ENCODE data around the gene SLIT3. TPM values are rescaled to one million over a fixed set of nuclear protein-coding genes. Genes with fewer than 3 reads are reported as not detected.

Gene SLIT3
- total and polyA plus RNA-seq, 10 of the 15 experiments (the other 5 are each of a cell fraction or from before 2014, with no cell fraction given) = 0.05 TPM; not detected in 9

- BruUV-seq (replicated peaks) = no TSS peak
- POLR2A ChIA-PET = no interaction called here
- Histone ChIP-seq H3K4me1 (ENCODE audit: control insufficient read depth, insufficient read depth, low read length) (no peaks in the 10 kb centered on the region), H2AFZ (ENCODE audit: control insufficient read depth, low read depth, low read length) (no peak overlapping the region), H3K36me3 (ENCODE audit: control insufficient read depth in 2 of 2, insufficient read depth in 2 of 2, low read length in 1 of 2) (no peaks in the 10 kb centered on the region), H3K9ac (ENCODE audit: control insufficient read depth, insufficient read depth, low read length) (no peak overlapping the region), H3K27me3 (replicated peaks in 1 of 2; ENCODE audit: control insufficient read depth in 2 of 2, insufficient read depth in 2 of 2, low read length in 1 of 2) (no peaks in the 10 kb centered on the region; a peak in 2 of 4 replicates), H3K4me3 (no peak overlapping the region), H3K27ac (ENCODE audit: control insufficient read depth, insufficient read depth) (no peak overlapping the region), H3K4me2 (ENCODE audit: control insufficient read depth, insufficient read depth) (no peak overlapping the region), H4K20me1 (ENCODE audit: control insufficient read depth, insufficient read depth) (no peaks in the 10 kb centered on the region), H3K79me2 (ENCODE audit: control insufficient read depth, insufficient read depth, low read length) (no peaks in the 10 kb centered on the region), H3K9me3 (replicated peaks; ENCODE audit: control insufficient read depth, insufficient read depth, low read length) (no peaks in the 10 kb centered on the region)
- FAIRE-seq = no peak
- no peak for ATAC-seq
- TF ChIP-seq PAX5 (IDR thresholded peaks at IDR 0.05; ENCODE audit: borderline replicate concordance, low read depth, low read length) (no peak), KAT2A (conservative IDR thresholded peaks at IDR 0.05; ENCODE audit: control insufficient read depth, low read depth, low read length) (no peak), NR2C1 (IDR thresholded peaks at IDR 0.05) (no peak), SUZ12 (IDR thresholded peaks at IDR 0.05; ENCODE audit: unreplicated experiment) (no peak), USF1 (IDR thresholded peaks at IDR 0.05; ENCODE audit: borderline replicate concordance, extremely low read length, insufficient read depth, low read depth, low read length) (no peak), ATF7 (IDR thresholded peaks at IDR 0.05; ENCODE audit: low read depth) (no peak), SUPT20H (IDR thresholded peaks at IDR 0.05; ENCODE audit: borderline replicate concordance, control insufficient read depth, low read depth, low read length) (no peak), MTA2 (IDR thresholded peaks at IDR 0.05; ENCODE audit: low read depth) (no peak), ZNF592 (IDR thresholded peaks at IDR 0.05) (no peak), ZNF384 (IDR thresholded peaks at IDR 0.05; ENCODE audit: borderline replicate concordance, low read depth, low read length) (no peak), RFX5 (IDR thresholded peaks at IDR 0.05; ENCODE audit: low read depth, low read length) (no peak), CHD2 (IDR thresholded peaks at IDR 0.05; ENCODE audit: borderline replicate concordance, low read depth, low read length) (no peak), WRNIP1 (IDR thresholded peaks at IDR 0.05; ENCODE audit: borderline replicate concordance, low read depth, low read length) (no peak), MXI1 (IDR thresholded peaks at IDR 0.05; ENCODE audit: low read depth, low read length) (no peak), ZNF274 (IDR thresholded peaks at IDR 0.05; ENCODE audit: insufficient read depth, insufficient read length) (no peak)
- TF ChIP-seq, protein P1, sequence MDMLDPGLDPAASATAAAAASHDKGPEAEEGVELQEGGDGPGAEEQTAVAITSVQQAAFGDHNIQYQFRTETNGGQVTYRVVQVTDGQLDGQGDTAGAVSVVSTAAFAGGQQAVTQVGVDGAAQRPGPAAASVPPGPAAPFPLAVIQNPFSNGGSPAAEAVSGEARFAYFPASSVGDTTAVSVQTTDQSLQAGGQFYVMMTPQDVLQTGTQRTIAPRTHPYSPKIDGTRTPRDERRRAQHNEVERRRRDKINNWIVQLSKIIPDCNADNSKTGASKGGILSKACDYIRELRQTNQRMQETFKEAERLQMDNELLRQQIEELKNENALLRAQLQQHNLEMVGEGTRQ (IDR thresholded peaks at IDR 0.05; ENCODE audit: borderline replicate concordance, low read depth, low read length) = no peak
- SMC1A ChIA-PET (ENCODE audit: uncharacterized antibody, unreplicated experiment) = no interaction called here
- intact Hi-C loops (cut with micrococcal nuclease; ENCODE audit: unreplicated experiment) (no loop called here), in situ Hi-C loops (cut with MboI) (no loop called here)
- 0% methylated on average over 3 of the region's 3 CpGs for WGBS (ENCODE audit: insufficient coverage, insufficient replicate concordance, low lambda C conversion rate, missing lambda C conversion rate)
- CTCF ChIA-PET = no interaction called here
- DNase-seq (ENCODE audit: low read depth, low spot score) = no peak
- RAD21 ChIA-PET (ENCODE audit: unreplicated experiment) = no interaction called here
These were observed 492.8 kb downstream of the SLIT3 start for GRCh38 chr5:168808051-168808616.
